ENCODE data around the gene NCOA7.
"Not testable (repeated sequence)": the region's sequence is repeated elsewhere in the genome, so short reads cannot be mapped to it uniquely, and the experiment has no call there.

Gene NCOA7

GRCh38 chr6:125804264-125804663 lies 13.5 kb downstream of the NCOA7 start:
- Histone ChIP-seq H3K4me1 (ENCODE audit: low read depth, poor library complexity, severe bottlenecking) (peaks cover 12% of the 10 kb centered on the region), H3K4me3 (IDR thresholded peaks at IDR 0.05; ENCODE audit: insufficient read depth, low read depth, low read length) (no peak overlapping the region), H3K27ac (no peak overlapping the region), H3K36me3 (ENCODE audit: insufficient read depth) (no peaks in the 10 kb centered on the region), H3K4me2 (no peak overlapping the region), H3K79me2 (ENCODE audit: insufficient read depth, low read depth) (no peaks in the 10 kb centered on the region), H4K20me1 (ENCODE audit: insufficient read depth) (no peaks in the 10 kb centered on the region), H3K27me3 (ENCODE audit: insufficient read depth, low read depth) (no peaks in the 10 kb centered on the region), H2AFZ (ENCODE audit: low read depth) (no peak overlapping the region), H3K9ac (no peak overlapping the region)
- no peak for TF ChIP-seq CTCF (conservative IDR thresholded peaks at IDR 0.05; ENCODE audit: low read depth, low read length)

- H3K79me2 ChIP-seq (ENCODE audit: insufficient read depth, low read depth); H4K20me1 ChIP-seq (ENCODE audit: insufficient read depth); H3K4me3 ChIP-seq (IDR thresholded peaks at IDR 0.05; ENCODE audit: insufficient read depth, low read depth, low read length); H3K4me2 ChIP-seq; H3K27ac ChIP-seq; H3K9ac ChIP-seq; H2AFZ ChIP-seq (ENCODE audit: low read depth); H3K36me3 ChIP-seq (ENCODE audit: insufficient read depth); H3K27me3 ChIP-seq (ENCODE audit: insufficient read depth, low read depth): not testable (repeated sequence)
- H3K4me1 ChIP-seq (ENCODE audit: low read depth, poor library complexity, severe bottlenecking) = peaks cover 12% of the 10 kb centered on the region
These were observed 14.2 kb downstream of the NCOA7 start for GRCh38 chr6:125804866-125805425.

GRCh38 chr6:125806813-125807212 lies 16.1 kb downstream of the NCOA7 start:
- H3K36me3 ChIP-seq (ENCODE audit: insufficient read depth) = no peaks in the 10 kb centered on the region
- H3K4me2 ChIP-seq = no peak overlapping the region
- no peak overlapping the region for H3K27ac ChIP-seq
- no peak overlapping the region for H3K4me3 ChIP-seq (IDR thresholded peaks at IDR 0.05; ENCODE audit: insufficient read depth, low read depth, low read length)
- no peaks in the 10 kb centered on the region for H3K79me2 ChIP-seq (ENCODE audit: insufficient read depth, low read depth)
- H2AFZ ChIP-seq (ENCODE audit: low read depth) = no peak overlapping the region
- no peak for TF ChIP-seq CTCF (conservative IDR thresholded peaks at IDR 0.05; ENCODE audit: low read depth, low read length)
- H3K4me1 ChIP-seq (ENCODE audit: low read depth, poor library complexity, severe bottlenecking) = peaks cover 12% of the 10 kb centered on the region
- H3K9ac ChIP-seq = no peak overlapping the region
- no peaks in the 10 kb centered on the region for H3K27me3 ChIP-seq (ENCODE audit: insufficient read depth, low read depth)
- no peaks in the 10 kb centered on the region for H4K20me1 ChIP-seq (ENCODE audit: insufficient read depth)

GRCh38 chr6:125807293-125807692 lies 16.5 kb downstream of the NCOA7 start:
- H3K79me2 ChIP-seq (ENCODE audit: insufficient read depth, low read depth) = no peaks in the 10 kb centered on the region
- H3K9ac ChIP-seq = no peak overlapping the region
- no peaks in the 10 kb centered on the region for H4K20me1 ChIP-seq (ENCODE audit: insufficient read depth)
- H3K36me3 ChIP-seq (ENCODE audit: insufficient read depth) = no peaks in the 10 kb centered on the region
- peaks cover 12% of the 10 kb centered on the region for H3K4me1 ChIP-seq (ENCODE audit: low read depth, poor library complexity, severe bottlenecking)
- no peak overlapping the region for H2AFZ ChIP-seq (ENCODE audit: low read depth)
- no peak overlapping the region for H3K27ac ChIP-seq
- TF ChIP-seq CTCF (conservative IDR thresholded peaks at IDR 0.05; ENCODE audit: low read depth, low read length) = no peak
- H3K4me2 ChIP-seq = no peak overlapping the region
- no peaks in the 10 kb centered on the region for H3K27me3 ChIP-seq (ENCODE audit: insufficient read depth, low read depth)
- H3K4me3 ChIP-seq (IDR thresholded peaks at IDR 0.05; ENCODE audit: insufficient read depth, low read depth, low read length) = no peak overlapping the region

- Histone ChIP-seq H4K20me1 (ENCODE audit: insufficient read depth) (no peaks in the 10 kb centered on the region), H3K27me3 (ENCODE audit: insufficient read depth, low read depth) (no peaks in the 10 kb centered on the region), H3K36me3 (ENCODE audit: insufficient read depth) (no peaks in the 10 kb centered on the region), H3K27ac (no peak overlapping the region), H2AFZ (ENCODE audit: low read depth) (no peak overlapping the region), H3K79me2 (ENCODE audit: insufficient read depth, low read depth) (no peaks in the 10 kb centered on the region), H3K4me3 (IDR thresholded peaks at IDR 0.05; ENCODE audit: insufficient read depth, low read depth, low read length) (no peak overlapping the region), H3K4me2 (no peak overlapping the region), H3K9ac (no peak overlapping the region), H3K4me1 (ENCODE audit: low read depth, poor library complexity, severe bottlenecking) (peaks cover 5% of the 10 kb centered on the region)
- TF ChIP-seq CTCF (conservative IDR thresholded peaks at IDR 0.05; ENCODE audit: low read depth, low read length) = no peak
These were observed 17.3 kb downstream of the NCOA7 start for GRCh38 chr6:125808060-125808459.
